Measurements from ENCODE around the gene DEFB131B.
A peak's percentile ranks its signal among the peaks of the same experiment; 100 is the strongest.
"Not testable (repeated sequence)": the region's sequence is repeated elsewhere in the genome, so short reads cannot be mapped to it uniquely, and the experiment has no call there.

The DEFB131B gene

GRCh38 chr11:71911986-71912340, 33.7 kb downstream of the DEFB131B start:
- DNase-seq: not testable (repeated sequence)

GRCh38 chr11:71913756-71914526, 35.7 kb downstream of the DEFB131B start:
- DNase-seq: no peak

GRCh38 chr11:71914617-71915189, 36.5 kb downstream of the DEFB131B start:
- no peak for DNase-seq

GRCh38 chr11:71917646-71918140, 39.4 kb downstream of the DEFB131B start:
- DNase-seq: no peak

- peak; percentile 96 for DNase-seq
Measured at GRCh38 chr11:71927820-71928736, 49.8 kb downstream of the DEFB131B start, which contains the start of gene XNDC1N. Gene XNDC1N, minus strand, starts transcription at chr11:71928594. Its CDS starts 5,241 bp downstream, at chr11:71923353.

- peak; percentile 99 for DNase-seq
Measured at GRCh38 chr11:71928737-71929443, 50.6 kb downstream of the DEFB131B start, which contains the start of gene RNF121. Gene RNF121, plus strand, starts transcription at chr11:71929046. Its CDS starts 16 bp downstream, at chr11:71929062.

DNA sequence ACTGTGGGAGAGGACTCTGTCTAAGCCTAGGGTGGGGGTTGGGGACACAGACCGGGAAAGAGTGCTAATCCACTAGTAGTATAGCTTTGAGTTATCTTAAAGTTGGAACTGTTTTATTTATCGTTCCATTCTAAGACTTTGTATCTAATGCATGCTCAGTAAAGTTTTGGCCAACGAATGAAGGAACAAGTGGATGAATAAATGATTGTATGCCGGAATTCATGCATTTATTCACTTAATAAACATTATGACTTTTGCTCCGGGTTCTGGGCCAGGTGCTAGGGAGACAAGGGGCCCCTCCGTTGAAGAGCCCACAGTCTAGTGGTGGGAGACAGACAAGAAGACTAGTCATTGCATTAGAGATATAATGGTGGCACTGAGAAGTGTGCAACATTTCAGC, 51.2 kb downstream of the DEFB131B start:
- DNase-seq: no peak

- no peak for DNase-seq
Measured at GRCh38 chr11:71930556-71931244, 52.4 kb downstream of the DEFB131B start.

DNA sequence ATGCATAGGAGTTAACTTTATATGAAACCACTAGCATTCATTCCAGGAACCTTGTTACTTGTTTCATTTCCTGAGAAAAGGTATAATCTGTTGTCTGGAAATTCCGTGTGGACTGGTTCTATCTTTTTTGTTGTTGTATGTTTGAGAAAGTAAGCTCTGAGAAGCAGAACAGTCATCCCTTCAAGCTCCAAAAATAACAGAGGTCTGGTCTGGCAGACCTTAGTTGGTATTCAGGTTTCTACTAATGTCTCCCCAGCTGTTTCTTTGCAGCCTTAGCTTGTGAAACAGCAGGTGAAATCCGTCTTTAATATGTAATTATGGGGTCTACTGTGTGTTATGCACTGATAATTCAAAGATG, 53.0 kb downstream of the DEFB131B start:
- no peak for DNase-seq

DNA sequence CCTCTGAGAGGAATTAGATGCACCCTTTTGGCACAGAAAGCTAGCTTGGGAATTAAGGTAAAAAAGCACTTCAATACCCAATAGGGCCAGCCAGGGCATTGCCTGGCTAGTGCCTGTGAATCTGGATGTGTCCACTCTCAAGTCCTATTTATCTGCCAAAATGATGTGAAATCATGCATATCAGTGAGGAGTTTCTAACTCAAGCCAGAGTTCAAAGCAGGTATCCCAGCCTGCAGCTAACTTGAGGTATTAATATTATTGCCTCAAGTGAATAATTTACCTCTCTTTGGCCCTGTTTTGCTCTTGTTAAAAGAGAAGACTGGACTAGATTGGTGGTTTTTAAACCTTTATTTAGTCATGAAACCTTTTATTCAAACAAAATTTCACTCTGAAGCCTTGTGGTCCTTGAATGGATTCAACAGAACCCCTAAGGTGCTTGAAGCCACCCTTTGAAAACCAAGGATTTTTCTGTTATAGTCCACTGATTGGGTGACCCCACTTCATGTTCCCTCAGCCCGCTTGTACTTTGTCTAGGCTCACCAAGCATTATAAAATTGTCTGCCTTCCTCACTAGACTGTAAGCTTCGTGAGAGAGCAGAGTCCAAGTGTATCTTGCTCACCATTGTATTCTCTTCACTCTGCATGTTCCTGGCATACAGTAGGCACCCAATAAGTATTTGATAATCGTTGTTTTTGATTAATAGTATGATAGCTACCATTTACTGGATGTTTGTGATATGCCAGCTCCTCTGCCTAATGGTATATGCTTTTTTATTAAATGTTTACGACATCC, 55.1 kb downstream of the DEFB131B start:
- DNase-seq: no peak
